SK-N-SH (cell line): ENCODE measurements around the gene FBXO10.

Experiments used
- CHD2 ChIP-seq: fragments of 150-350 bp; IDR thresholded peaks from 2 replicates; pipeline ENCODE4 v1.6.1; 2018; ENCODE audit warnings: low read length; ENCODE audit not compliant: partially characterized antibody
- CTCF ChIP-seq: fragments of 200-600 bp; sonication (generic); IDR thresholded peaks from 2 replicates; pipeline ENCODE4 v1.6.1; 2017; ENCODE audit warnings: antibody characterized with exemption, mild to moderate bottlenecking, moderate library complexity
- ELF1 ChIP-seq: IDR thresholded peaks from 2 replicates; pipeline ENCODE4 v1.4.0; 2012
- POLR2AphosphoS5 ChIP-seq: IDR thresholded peaks from 2 replicates; pipeline ENCODE4 v1.6.1; 2012; ENCODE audit warnings: low read depth, low read length
- SIN3A ChIP-seq: IDR thresholded peaks from 2 replicates; pipeline ENCODE4 v1.6.1; 2012; ENCODE audit warnings: low read depth, mild to moderate bottlenecking, low read length, moderate library complexity, borderline replicate concordance

DNA sequence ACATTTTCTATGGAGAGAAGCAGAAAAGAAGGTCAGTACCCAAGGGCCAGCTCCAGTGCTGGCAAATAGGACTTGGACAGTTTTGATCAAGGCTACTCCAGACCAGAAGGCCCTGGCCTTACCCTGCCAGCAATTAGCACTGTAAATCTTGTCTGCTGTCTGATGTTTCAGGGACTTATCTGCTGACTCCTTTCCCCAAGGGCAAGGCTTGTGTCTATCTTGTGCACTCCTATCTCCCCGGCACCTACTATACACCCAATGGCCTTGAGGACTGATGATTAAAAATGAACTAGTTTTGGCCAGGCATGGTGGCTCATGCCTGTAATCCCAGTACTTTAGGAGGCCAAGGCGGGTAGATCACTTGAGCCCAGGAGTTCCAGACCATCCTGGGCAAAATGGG, 53.2 kb downstream of the FBXO10 start:
- TF ChIP-seq CTCF: no peak
- no peak for TF ChIP-seq POLR2AphosphoS5
- no peak for TF ChIP-seq SIN3A
- TF ChIP-seq CHD2: no peak
- TF ChIP-seq ELF1: no peak
